BLaER1 treated with 17β-estradiol and CSF1 and Interleukin-3, amounts not matched to agents 10 nM and 100 nM (cell line): Measurements from ENCODE around the gene HIGD2A.

ENCODE experiments used
- H3K27ac ChIP-seq, 11 experiments: shearing (Covaris generic); formaldehyde crosslinking; 2 replicates each; pipeline ENCODE4 v1.8.1; 2022
- H3K27me3 ChIP-seq, 11 experiments: shearing (Covaris generic); formaldehyde crosslinking; 2 replicates each; pipeline ENCODE4 v1.8.1; 2022
- H3K36me3 ChIP-seq, 11 experiments: shearing (Covaris generic); formaldehyde crosslinking; 2 replicates each; pipeline ENCODE4 v1.8.1; 2022
- H3K4me1 ChIP-seq, 10 experiments: shearing (Covaris generic); formaldehyde crosslinking; 2 replicates each; pipeline ENCODE4 v1.8.1; 2022
- H3K4me2 ChIP-seq, 11 experiments: shearing (Covaris generic); formaldehyde crosslinking; 2 replicates each; pipeline ENCODE4 v1.8.1; 2022
- H3K4me3 ChIP-seq, 10 experiments: shearing (Covaris generic); formaldehyde crosslinking; 2 replicates each; pipeline ENCODE4 v1.8.1; 2022
- H3K9ac ChIP-seq, 11 experiments: shearing (Covaris generic); formaldehyde crosslinking; 2 replicates each; pipeline ENCODE4 v1.8.1; 2022
- H3K9me3 ChIP-seq, 11 experiments: shearing (Covaris generic); formaldehyde crosslinking; replicated peaks in 1 of 11; 2 replicates each; pipeline ENCODE4 v1.8.1; 2022
- H4K20me1 ChIP-seq, 11 experiments: shearing (Covaris generic); formaldehyde crosslinking; 2 replicates each; pipeline ENCODE4 v1.8.1; 2022
- Cebpa-rat ChIP-seq, 11 experiments: shearing (Covaris generic); IDR thresholded peaks; 2 replicates each; pipeline ENCODE4 v1.8.1; 2022

HIGD2A gene

GRCh38 chr5:176414704-176415103, 26.2 kb downstream of the HIGD2A start:
- Histone ChIP-seq H3K27ac (no peak overlapping the region), H4K20me1 (peaks cover 11 to 49% (median 30%) of the 10 kb centered on the region in 11 experiments; a peak in 15 of 22 replicates), H3K9ac (peak overlapping the region in 3 of 11 experiments; percentile 31 to 94 (median 90); a peak in 5 of 22 replicates), H3K27me3 (no peaks in the 10 kb centered on the region), H3K36me3 (peaks cover 4 to 15% (median 5%) of the 10 kb centered on the region in 11 experiments; a peak in 20 of 22 replicates), H3K4me3 (no peak overlapping the region), H3K4me1 (peaks cover 18 to 48% (median 36%) of the 10 kb centered on the region in 10 experiments), H3K4me2 (peak overlapping the region; percentile 92 to 99 (median 95); a peak in 20 of 22 replicates), H3K9me3 (peaks cover 0 to 3% (median 1%) of the 10 kb centered on the region in 11 experiments; a peak in 6 of 22 replicates)
- no peak for TF ChIP-seq Cebpa-rat (IDR thresholded peaks at IDR 0.05)

GRCh38 chr5:176415240-176415951, 26.8 kb downstream of the HIGD2A start:
- peak overlapping the region; percentile 73 to 94 (median 85) for H3K9ac ChIP-seq

GRCh38 chr5:176415952-176416924, 27.7 kb downstream of the HIGD2A start, which contains the start of gene CLTB:
CLTB (minus strand) TSS chr5:176416539; CDS start chr5:176416363, 176 bp downstream.
- peak within 1 kb of the TSS; percentile 73 to 95 (median 86) for H3K4me3 ChIP-seq
- H3K27me3 ChIP-seq = no peaks in the 10 kb centered on the region
- H3K9ac ChIP-seq = peak within 1 kb of the TSS; percentile 73 to 94 (median 85)
- peaks cover 2 to 34% (median 24%) of the 10 kb centered on the region in 11 experiments; a peak in 15 of 22 replicates for H4K20me1 ChIP-seq
- peak within 1 kb of the TSS; percentile 92 to 99 (median 95) for H3K4me2 ChIP-seq
- H3K36me3 ChIP-seq = peaks cover 0 to under 1% (median 0%) of the 10 kb centered on the region in 11 experiments; a peak in 2 of 22 replicates
- peak within 1 kb of the TSS; percentile 70 to 87 (median 80) for H3K27ac ChIP-seq
- peaks cover 18 to 41% (median 34%) of the 10 kb centered on the region in 10 experiments for H3K4me1 ChIP-seq
- no peak for TF ChIP-seq Cebpa-rat (IDR thresholded peaks at IDR 0.05)
- peaks cover 6 to 18% (median 17%) of the 10 kb centered on the region in 11 experiments for H3K9me3 ChIP-seq

More at GRCh38 chr5:176415240-176415951, 26.8 kb downstream of the HIGD2A start:
- Histone ChIP-seq H3K27ac (peak overlapping the region; percentile 70 to 87 (median 80)), H3K36me3 (peaks cover 0 to 9% (median 0%) of the 10 kb centered on the region in 11 experiments; a peak in 6 of 22 replicates), H3K27me3 (no peaks in the 10 kb centered on the region), H3K9me3 (peaks cover 0 to 10% (median 8%) of the 10 kb centered on the region in 11 experiments; a peak in 19 of 22 replicates), H3K4me1 (peaks cover 18 to 48% (median 36%) of the 10 kb centered on the region in 10 experiments), H3K4me3 (peak overlapping the region; percentile 73 to 95 (median 86)), H3K4me2 (peak overlapping the region; percentile 92 to 99 (median 95)), H4K20me1 (peaks cover 11 to 43% (median 30%) of the 10 kb centered on the region in 11 experiments; a peak in 15 of 22 replicates)
- TF ChIP-seq Cebpa-rat (IDR thresholded peaks at IDR 0.05) = no peak

GRCh38 chr5:176416965-176417364, 28.4 kb downstream of the HIGD2A start:
- Histone ChIP-seq H3K4me2 (peak overlapping the region; percentile 74 to 99 (median 95)), H3K36me3 (no peaks in the 10 kb centered on the region; a peak in 1 of 22 replicates), H3K9ac (peak overlapping the region in 9 of 11 experiments; percentile 73 to 90 (median 85); a peak in 15 of 22 replicates), H3K9me3 (peaks cover 14 to 25% (median 24%) of the 10 kb centered on the region in 11 experiments), H3K4me3 (peak overlapping the region; percentile 73 to 95 (median 86); a peak in 15 of 20 replicates), H3K27me3 (no peaks in the 10 kb centered on the region), H3K4me1 (peaks cover 18 to 36% (median 29%) of the 10 kb centered on the region in 10 experiments), H3K27ac (no peak overlapping the region), H4K20me1 (peaks cover 0 to 30% (median 23%) of the 10 kb centered on the region in 11 experiments; a peak in 14 of 22 replicates)
- no peak for TF ChIP-seq Cebpa-rat (IDR thresholded peaks at IDR 0.05)

- Histone ChIP-seq H3K27me3 (no peaks in the 10 kb centered on the region), H3K4me3 (no peak overlapping the region), H4K20me1 (peaks cover 0 to 18% (median 11%) of the 10 kb centered on the region in 11 experiments; a peak in 13 of 22 replicates), H3K9ac (no peak overlapping the region), H3K4me2 (no peak overlapping the region), H3K9me3 (peaks cover 22 to 38% (median 36%) of the 10 kb centered on the region in 11 experiments), H3K4me1 (peaks cover 18 to 31% (median 24%) of the 10 kb centered on the region in 10 experiments), H3K27ac (no peak overlapping the region), H3K36me3 (no peaks in the 10 kb centered on the region; a peak in 1 of 22 replicates)
- TF ChIP-seq Cebpa-rat (IDR thresholded peaks at IDR 0.05) = no peak
Measured at GRCh38 chr5:176418251-176418650, 29.7 kb downstream of the HIGD2A start.

GRCh38 chr5:176420086-176420485, 31.5 kb downstream of the HIGD2A start:
- Histone ChIP-seq H4K20me1 (peaks cover 0 to 5% (median 0%) of the 10 kb centered on the region in 11 experiments; a peak in 3 of 22 replicates), H3K4me3 (no peak overlapping the region), H3K9ac (no peak overlapping the region), H3K4me2 (no peak overlapping the region), H3K27ac (no peak overlapping the region), H3K9me3 (peaks cover 29 to 56% (median 53%) of the 10 kb centered on the region in 11 experiments), H3K4me1 (peaks cover 6 to 18% (median 17%) of the 10 kb centered on the region in 10 experiments), H3K36me3 (0 out of 22 replicates have a peak, but pooled peaks cover 0 to under 1% (median 0%) of the 10 kb centered on the region in 11 experiments), H3K27me3 (no peaks in the 10 kb centered on the region)
- no peak for TF ChIP-seq Cebpa-rat (IDR thresholded peaks at IDR 0.05)

GRCh38 chr5:176420972-176421544, 32.5 kb downstream of the HIGD2A start:
- Histone ChIP-seq H3K9me3 (peaks cover 39 to 66% (median 63%) of the 10 kb centered on the region in 11 experiments), H3K4me1 (peaks cover 0 to 10% (median 8%) of the 10 kb centered on the region in 10 experiments; a peak in 17 of 20 replicates), H3K27me3 (no peaks in the 10 kb centered on the region), H3K9ac (no peak overlapping the region), H3K4me2 (no peak overlapping the region), H3K27ac (no peak overlapping the region), H3K36me3 (0 out of 22 replicates have a peak, but pooled peaks cover 0 to 4% (median 0%) of the 10 kb centered on the region in 11 experiments), H3K4me3 (no peak overlapping the region), H4K20me1 (no peaks in the 10 kb centered on the region)
- no peak for TF ChIP-seq Cebpa-rat (IDR thresholded peaks at IDR 0.05)

- no peak for TF ChIP-seq Cebpa-rat (IDR thresholded peaks at IDR 0.05)
- Histone ChIP-seq H4K20me1 (no peaks in the 10 kb centered on the region), H3K27me3 (no peaks in the 10 kb centered on the region), H3K4me1 (no peaks in the 10 kb centered on the region), H3K4me3 (no peak overlapping the region), H3K27ac (no peak overlapping the region), H3K4me2 (no peak overlapping the region), H3K9ac (no peak overlapping the region), H3K9me3 (peaks cover 41 to 80% (median 76%) of the 10 kb centered on the region in 11 experiments), H3K36me3 (0 out of 22 replicates have a peak, but pooled peaks cover 0 to 4% (median 0%) of the 10 kb centered on the region in 11 experiments)
Measured at GRCh38 chr5:176424181-176424580, 35.6 kb downstream of the HIGD2A start.
